Measurements from ENCODE around the gene NBPF3. TPM values are rescaled to one million over a fixed set of nuclear protein-coding genes. Genes with fewer than 3 reads are reported as not detected.

The NBPF3 gene
- total and polyA plus RNA-seq, 8 donors, result 1.1 to 42.8 (median 10.1) TPM

- TF ChIP-seq POLR2AphosphoS5 (IDR thresholded peaks at IDR 0.05), result no peak
- no peak for TF ChIP-seq CTCF (IDR thresholded peaks at IDR 0.05)
- no peak for TF ChIP-seq EP300 (IDR thresholded peaks at IDR 0.05)
- no peak for TF ChIP-seq POLR2A (IDR thresholded peaks at IDR 0.05)
- no peaks in the 10 kb centered on the region for H3K4me1 ChIP-seq
- no peaks in the 10 kb centered on the region for H3K9me3 ChIP-seq
- H3K27me3 ChIP-seq, result peaks cover 0 to 13% (median 0%) of the 10 kb centered on the region in 3 donors
- DNase-seq, result no peak
- no peak overlapping the region for H3K27ac ChIP-seq
- WGBS, 5 donors, result 90 to 100% (median 98%) methylated on average over 1 of the region's 1 CpG
- H3K36me3 ChIP-seq, result no peaks in the 10 kb centered on the region
- no peak overlapping the region for H3K4me3 ChIP-seq
- intact Hi-C loops (cut with DNase I; ENCODE audit: low total_unique reads), result no loop called here
These were observed 59.5 kb downstream of the NBPF3 start for GRCh38 chr1:21499283-21499950.

- Histone ChIP-seq H3K4me3 (no peak overlapping the region), H3K27me3 (peaks cover 0 to 43% (median 9%) of the 10 kb centered on the region in 3 donors), H3K9me3 (no peaks in the 10 kb centered on the region), H3K36me3 (no peaks in the 10 kb centered on the region), H3K4me1 (peaks cover 4 to 5% (median 5%) of the 10 kb centered on the region in 4 donors), H3K27ac (no peak overlapping the region)
- WGBS, 5 donors, result 63 to 76% (median 75%) methylated on average over 7 of the region's 7 CpGs
- intact Hi-C loops (cut with DNase I; ENCODE audit: low total_unique reads), result loop anchor here (10.0 kb wide), 1 partner anchor 71 kb away; no protein-coding TSS in a partner anchor
- DNase-seq, result peak in 1 of 2 donors; percentile 26
- TF ChIP-seq POLR2A (IDR thresholded peaks at IDR 0.05) (no peak), POLR2AphosphoS5 (IDR thresholded peaks at IDR 0.05) (no peak), CTCF (IDR thresholded peaks at IDR 0.05) (no peak), EP300 (IDR thresholded peaks at IDR 0.05) (no peak)
These were observed 63.9 kb downstream of the NBPF3 start for GRCh38 chr1:21503706-21504377.

- H3K4me1 ChIP-seq, result peaks cover 12 to 26% (median 19%) of the 10 kb centered on the region in 4 donors
- H3K36me3 ChIP-seq, result no peaks in the 10 kb centered on the region
- DNase-seq, result no peak
- peaks cover 5 to 68% (median 21%) of the 10 kb centered on the region in 3 donors for H3K27me3 ChIP-seq
- WGBS, 5 donors, result 40 to 62% (median 49%) methylated on average over 4 of the region's 4 CpGs
- intact Hi-C loops (cut with DNase I; ENCODE audit: low total_unique reads), result loop anchor here (10.0 kb wide), 1 partner anchor 68 kb away; no protein-coding TSS in a partner anchor
- no peaks in the 10 kb centered on the region for H3K9me3 ChIP-seq
- TF ChIP-seq POLR2A (IDR thresholded peaks at IDR 0.05), result no peak
- H3K4me3 ChIP-seq, result no peak overlapping the region
- no peak overlapping the region for H3K27ac ChIP-seq
These were observed 66.9 kb downstream of the NBPF3 start for GRCh38 chr1:21506804-21507203.

- Histone ChIP-seq H3K27me3 (peaks cover 5 to 75% (median 21%) of the 10 kb centered on the region in 3 donors), H3K9me3 (no peaks in the 10 kb centered on the region), H3K4me3 (no peak overlapping the region), H3K27ac (no peak overlapping the region), H3K36me3 (no peaks in the 10 kb centered on the region), H3K4me1 (peaks cover 12 to 30% (median 20%) of the 10 kb centered on the region in 4 donors)
- WGBS, 5 donors, result 38 to 54% (median 45%) methylated on average over 1 of the region's 1 CpG
- no peak for DNase-seq
- TF ChIP-seq CTCF (IDR thresholded peaks at IDR 0.05) (no peak), POLR2AphosphoS5 (IDR thresholded peaks at IDR 0.05) (no peak), POLR2A (IDR thresholded peaks at IDR 0.05) (no peak), EP300 (IDR thresholded peaks at IDR 0.05) (no peak)
- intact Hi-C loops (cut with DNase I; ENCODE audit: low total_unique reads), result loop anchor here (10.0 kb wide), 1 partner anchor 67 kb away; no protein-coding TSS in a partner anchor
These were observed 67.8 kb downstream of the NBPF3 start for GRCh38 chr1:21507511-21508270.
